H1 (cell line): ENCODE measurements around the gene CD44. TPM values are rescaled to one million over a fixed set of nuclear protein-coding genes. Genes with fewer than 3 reads are reported as not detected.

ENCODE experiments used
- CTCF ChIA-PET: fragments of 300-600 bp; sonication (Branson Sonifier 250); formaldehyde crosslinking; loops from one replicate; lab custom pipeline; 2021; ENCODE audit not compliant: partially characterized antibody; lab: Charles Lee
- POLR2A ChIA-PET: fragments of 300-600 bp; sonication (Branson Sonifier 250); formaldehyde crosslinking; loops from one replicate; lab custom pipeline; 2021; ENCODE audit warnings: inconsistent platforms; ENCODE audit not compliant: partially characterized antibody; lab: Charles Lee
- DNase-seq, 2 experiments: peaks; one replicate each; pipeline versions ENCODE4 v3.0.0 to v3.0.0-alpha.2; 2010 to 2022; ENCODE audit warnings: low spot score in 2 of 2, low read depth in 1 of 2, mixed read lengths in 1 of 2
- FAIRE-seq: peaks from 2 replicates; lab custom pipeline; 2011; peaks lifted over from hg19 to GRCh38; lab: Jason Lieb, UNC
- H2AFZ ChIP-seq: 2 replicates; pipeline ENCODE4 v1.8.1; 2012; ENCODE audit warnings: low read length, inconsistent platforms
- H2AK5ac ChIP-seq: 2 replicates; pipeline ENCODE4 v1.6.1; 2013; ENCODE audit warnings: low read depth, low read length
- H2BK120ac ChIP-seq: replicated peaks from 2 replicates; pipeline ENCODE3; 2013; ENCODE audit warnings: low read depth, low read length, inconsistent platforms
- H2BK12ac ChIP-seq: 2 replicates; pipeline ENCODE4 v1.6.1; 2013; ENCODE audit warnings: low read depth, low read length
- H2BK15ac ChIP-seq: 2 replicates; pipeline ENCODE4 v1.6.1; 2013; ENCODE audit warnings: low read length
- H2BK20ac ChIP-seq: 2 replicates; pipeline ENCODE4 v1.6.1; 2013; ENCODE audit warnings: low read length
- H2BK5ac ChIP-seq: 2 replicates; pipeline ENCODE4 v1.6.1; 2013; ENCODE audit warnings: low read depth, low read length
- H3K14ac ChIP-seq: 2 replicates; pipeline ENCODE4 v1.6.1; 2013; ENCODE audit warnings: inconsistent platforms; ENCODE audit not compliant: insufficient read length
- H3K18ac ChIP-seq: 2 replicates; pipeline ENCODE4 v1.6.1; 2013; ENCODE audit warnings: low read length; ENCODE audit errors: extremely low read depth
- H3K23ac ChIP-seq: 2 replicates; pipeline ENCODE4 v1.6.1; 2013; ENCODE audit warnings: inconsistent platforms; ENCODE audit not compliant: insufficient read length
- H3K23me2 ChIP-seq: 2 replicates; pipeline ENCODE4 v1.6.1; 2013; ENCODE audit warnings: low read depth, low read length
- H3K27ac ChIP-seq: 2 replicates; pipeline ENCODE4 v1.6.1; 2011; ENCODE audit warnings: low read depth, low read length, inconsistent platforms
- H3K27me3 ChIP-seq, 4 experiments: replicated peaks in 1 of 4; 1 replicate in 1 of 4; 2 replicates in 3 of 4; pipeline versions ENCODE4 v1.6.1 to v1.8.1; 2011 to 2013; ENCODE audit warnings: low read length in 3 of 4, mild to moderate bottlenecking in 3 of 4, inconsistent platforms in 2 of 4, mixed read lengths in 2 of 4, moderate library complexity in 1 of 4; ENCODE audit not compliant: control insufficient read depth in 3 of 4, insufficient read depth in 3 of 4; ENCODE audit errors: extremely low read depth in 1 of 4
- H3K36me3 ChIP-seq, 4 experiments: 2 replicates each; pipeline versions ENCODE4 v1.6.1 to v1.8.1; 2011 to 2013; ENCODE audit warnings: mild to moderate bottlenecking in 4 of 4, low read length in 3 of 4, moderate library complexity in 2 of 4, control low read depth in 1 of 4, inconsistent platforms in 1 of 4; ENCODE audit not compliant: insufficient read depth in 4 of 4, control insufficient read depth in 2 of 4
- H3K4ac ChIP-seq: replicated peaks from 2 replicates; pipeline ENCODE3; 2013; ENCODE audit warnings: low read length, low read depth, mixed read lengths, inconsistent platforms; ENCODE audit not compliant: insufficient read length
- H3K4me1 ChIP-seq, 4 experiments: replicated peaks in 1 of 4; 1 replicate in 1 of 4; 2 replicates in 3 of 4; pipeline versions ENCODE4 v1.6.1 to v1.8.1; 2011 to 2013; ENCODE audit warnings: low read length in 3 of 4, inconsistent platforms in 2 of 4, mixed read lengths in 1 of 4; ENCODE audit not compliant: insufficient read depth in 4 of 4, control insufficient read depth in 3 of 4
- H3K4me2 ChIP-seq, 2 experiments: 2 replicates each; pipeline versions ENCODE4 v1.6.1 to v1.8.1; 2011 to 2013; ENCODE audit warnings: low read depth in 2 of 2, low read length in 2 of 2, control low read depth in 1 of 2, inconsistent platforms in 1 of 2, mild to moderate bottlenecking in 1 of 2; ENCODE audit not compliant: insufficient read depth in 1 of 2
- H3K4me3 ChIP-seq, 4 experiments: fragments of 200-600, 300-600 bp in 1 of 4; sonication (generic), shearing (Covaris generic), sonication (Bioruptor Twin) in 1 of 4; 2 replicates each; pipeline versions ENCODE4 v1.5.1 to v1.8.1; 2011 to 2016; ENCODE audit warnings: low read length in 4 of 4, low read depth in 3 of 4, control low read depth in 2 of 4, inconsistent platforms in 2 of 4, mild to moderate bottlenecking in 2 of 4, mixed read lengths in 1 of 4, moderate library complexity in 1 of 4; ENCODE audit not compliant: insufficient read depth in 2 of 4; ENCODE audit errors: extremely low read depth in 1 of 4
- H3K56ac ChIP-seq: replicated peaks from 2 replicates; pipeline ENCODE3; 2013; ENCODE audit warnings: low read depth, mild to moderate bottlenecking, mixed read lengths, low read length, inconsistent platforms; ENCODE audit not compliant: insufficient read length
- H3K79me1 ChIP-seq: 2 replicates; pipeline ENCODE4 v1.6.1; 2013; ENCODE audit warnings: low read depth, low read length, control low read depth
- H3K79me2 ChIP-seq, 2 experiments: 2 replicates each; pipeline versions ENCODE4 v1.6.1 to v1.8.1; 2012 to 2013; ENCODE audit warnings: low read length in 2 of 2, mild to moderate bottlenecking in 2 of 2, inconsistent platforms in 1 of 2; ENCODE audit not compliant: insufficient read depth in 2 of 2, control insufficient read depth in 1 of 2
- H3K9ac ChIP-seq, 4 experiments: replicated peaks in 1 of 4; 1 replicate in 1 of 4; 2 replicates in 3 of 4; pipeline versions ENCODE4 v1.6.1 to v1.8.1; 2011 to 2013; ENCODE audit warnings: low read depth in 3 of 4, low read length in 3 of 4, control low read depth in 2 of 4, mild to moderate bottlenecking in 2 of 4, moderate library complexity in 2 of 4, inconsistent platforms in 1 of 4; ENCODE audit errors: extremely low read depth in 1 of 4
- H3K9me3 ChIP-seq, 2 experiments: 2 replicates each; pipeline versions ENCODE4 v1.6.1 to v1.8.1; 2012 to 2013; ENCODE audit warnings: mild to moderate bottlenecking in 2 of 2, moderate library complexity in 2 of 2, control low read depth in 1 of 2, inconsistent platforms in 1 of 2, low read depth in 1 of 2, low read length in 1 of 2, mixed read lengths in 1 of 2; ENCODE audit not compliant: insufficient read depth in 2 of 2
- H4K20me1 ChIP-seq, 2 experiments: replicated peaks in 1 of 2; 2 replicates each; pipeline versions ENCODE3 to v1.8.1; 2011 to 2013; ENCODE audit warnings: inconsistent platforms in 2 of 2, low read length in 2 of 2, mild to moderate bottlenecking in 1 of 2; ENCODE audit not compliant: insufficient read depth in 2 of 2, control insufficient read depth in 1 of 2
- H4K5ac ChIP-seq: 2 replicates; pipeline ENCODE4 v1.6.1; 2013; ENCODE audit warnings: low read length, low read depth, mixed read lengths, inconsistent platforms; ENCODE audit not compliant: insufficient read length
- H4K8ac ChIP-seq: 2 replicates; pipeline ENCODE4 v1.8.0; 2013; ENCODE audit warnings: mild to moderate bottlenecking, moderate library complexity, low read length, inconsistent platforms; ENCODE audit not compliant: insufficient read depth; ENCODE audit errors: extremely low read depth
- H4K91ac ChIP-seq: replicated peaks from 2 replicates; pipeline ENCODE3; 2013; ENCODE audit warnings: low read length, mixed read lengths, inconsistent platforms; ENCODE audit not compliant: insufficient read length
- CHD2 ChIP-seq: IDR thresholded peaks from 2 replicates; pipeline ENCODE4 v1.6.1; 2012; ENCODE audit warnings: low read length, improper control_type of control experiment
- CTBP2 ChIP-seq: IDR thresholded peaks from 2 replicates; pipeline ENCODE4 v1.7.0; 2011; ENCODE audit warnings: borderline replicate concordance, mild to moderate bottlenecking, moderate library complexity, mixed read lengths, low read length; ENCODE audit not compliant: insufficient read depth, insufficient read length
- EP300 ChIP-seq, 2 experiments: IDR thresholded peaks; 1 replicate in 1 of 2; 2 replicates in 1 of 2; pipeline ENCODE4 v1.6.1; 2011 to 2012; ENCODE audit warnings: low read depth in 2 of 2, low read length in 2 of 2, mild to moderate bottlenecking in 2 of 2, borderline replicate concordance in 1 of 2, inconsistent platforms in 1 of 2, moderate library complexity in 1 of 2
- GABPA ChIP-seq: IDR thresholded peaks from 2 replicates; pipeline ENCODE4 v1.6.1; 2011; ENCODE audit warnings: mild to moderate bottlenecking, low read length, moderate library complexity, borderline replicate concordance; ENCODE audit not compliant: insufficient read depth
- HDAC6 ChIP-seq: IDR thresholded peaks from one replicate; pipeline ENCODE4 v1.7.1; 2012; ENCODE audit warnings: low read depth, mild to moderate bottlenecking, inconsistent platforms, low read length, moderate library complexity
- JUND ChIP-seq: IDR thresholded peaks from 2 replicates; pipeline ENCODE4 v1.6.1; 2011; ENCODE audit warnings: mild to moderate bottlenecking, improper control_type of control experiment, low read length
- NANOG ChIP-seq: IDR thresholded peaks from 2 replicates; pipeline ENCODE4 v1.6.1; 2011; ENCODE audit warnings: low read length, low read depth, mild to moderate bottlenecking, inconsistent platforms; ENCODE audit not compliant: insufficient read depth, poor library complexity, severe bottlenecking
- POLR2A ChIP-seq, 2 experiments: IDR thresholded peaks; 1 replicate in 1 of 2; 2 replicates in 1 of 2; pipeline ENCODE4 v1.6.1; 2011; ENCODE audit warnings: low read depth in 2 of 2, low read length in 2 of 2, mild to moderate bottlenecking in 2 of 2; ENCODE audit errors: control extremely low read depth in 1 of 2
- POU5F1 ChIP-seq: IDR thresholded peaks from 2 replicates; pipeline ENCODE4 v1.6.1; 2011; ENCODE audit warnings: low read depth, mild to moderate bottlenecking, low read length, moderate library complexity
- SIX5 ChIP-seq: IDR thresholded peaks from 2 replicates; pipeline ENCODE4 v1.6.1; 2011; ENCODE audit warnings: mild to moderate bottlenecking, low read depth, low read length
- SP4 ChIP-seq: IDR thresholded peaks from 2 replicates; pipeline ENCODE4 v1.6.1; 2012; ENCODE audit warnings: low read length, inconsistent platforms
- SRF ChIP-seq: IDR thresholded peaks from 2 replicates; pipeline ENCODE4 v1.6.1; 2011; ENCODE audit warnings: mild to moderate bottlenecking, low read depth, low read length, moderate library complexity
- TAF7 ChIP-seq: optimal IDR thresholded peaks from 2 replicates; pipeline ENCODE3; 2011; ENCODE audit warnings: low read depth, mild to moderate bottlenecking, inconsistent platforms, low read length, moderate library complexity, borderline replicate concordance
- TBP ChIP-seq: IDR thresholded peaks from 2 replicates; pipeline ENCODE4 v1.6.1; 2011; ENCODE audit warnings: low read depth, low read length, improper control_type of control experiment
- WGBS, 2 experiments: shearing (Covaris generic) in 1 of 2; methylation state at CpG; one replicate each; pipeline versions ENCODE4 v1.1.6 to v1.1.7; 2013 to 2015; ENCODE audit warnings: low lambda C conversion rate in 2 of 2, mixed read lengths in 2 of 2, inconsistent platforms in 1 of 2, low coverage in 1 of 2, missing lambda C conversion rate in 1 of 2; ENCODE audit not compliant: insufficient replicate concordance in 2 of 2, insufficient coverage in 1 of 2, insufficient read length in 1 of 2; ENCODE audit errors: extremely low coverage in 1 of 2, missing lambda C conversion rate in 1 of 2; 5-methylcytosine and 5-hydroxymethylcytosine counted together
- polyA plus RNA-seq, 7 experiments: library from polyadenylated mRNA; depleted of rRNA in 3 of 7; stranded (reverse) in 5 of 7; unstranded in 2 of 7; fragments of >200 nt in 5 of 7; fragments of 200-250 nt in 2 of 7; gene quantifications; 1 replicate in 5 of 7; 2 replicates in 1 of 7; 4 replicates in 1 of 7; pipeline versions ENCODE4 v1.2.1 to v1.2.3, GENCODE V29; 2011 to 2013; ENCODE audit warnings: missing spikeins in 2 of 7, mixed read lengths in 2 of 7
- total RNA-seq: library from RNA; stranded (reverse); fragmentation: NEBNext Ultra II Directional; extraction: Animal tissue kit (Norgen Biotek cat#: 25700); gene quantifications from 2 replicates; pipeline ENCODE4 v1.2.1, GENCODE V29; 2021
- TF ChIP-seq, protein P1 (sequence below): IDR thresholded peaks from 2 replicates; pipeline ENCODE4 v1.6.1; 2011; ENCODE audit warnings: low read depth, mild to moderate bottlenecking, low read length; ENCODE audit not compliant: insufficient read depth

CD44 gene
- total and polyA plus RNA-seq, 2 of the 8 experiments (the other 6 are each of a cell fraction or from before 2014, with no cell fraction given): 11.8 to 13.7 TPM

DNA sequence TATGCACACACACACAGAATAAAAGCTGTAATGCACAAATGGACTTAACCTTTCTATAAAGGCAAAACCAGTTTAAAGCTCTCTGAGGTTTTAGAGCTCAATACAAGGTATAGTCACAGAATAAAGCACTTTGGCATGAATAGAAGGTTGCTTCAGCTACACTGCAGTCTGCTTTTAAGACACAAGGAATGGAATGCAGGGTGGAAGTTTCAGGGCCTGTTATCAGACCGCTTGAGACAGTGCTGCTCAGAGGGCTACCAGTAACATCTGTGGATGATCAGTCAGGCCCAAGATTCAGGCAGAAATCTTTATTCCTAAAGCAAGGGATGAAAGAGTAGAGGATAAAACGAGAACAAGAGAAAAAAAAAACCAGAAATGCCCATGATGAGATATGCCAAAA, 46.7 kb downstream of the CD44 start:
- FAIRE-seq: no peak
- H2AK5ac ChIP-seq: no peak overlapping the region
- CTCF ChIA-PET: no interaction called here
- no peak for TF ChIP-seq SIX5
- TF ChIP-seq, protein P1, sequence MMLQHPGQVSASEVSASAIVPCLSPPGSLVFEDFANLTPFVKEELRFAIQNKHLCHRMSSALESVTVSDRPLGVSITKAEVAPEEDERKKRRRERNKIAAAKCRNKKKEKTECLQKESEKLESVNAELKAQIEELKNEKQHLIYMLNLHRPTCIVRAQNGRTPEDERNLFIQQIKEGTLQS: no peak
- no peak for TF ChIP-seq HDAC6
- TF ChIP-seq TBP: no peak
- no peak for TF ChIP-seq EP300 (IDR thresholded peaks at IDR 0.05; ENCODE audit: borderline replicate concordance in 1 of 2, low read depth in 2 of 2, low read length in 2 of 2)
- no peak for TF ChIP-seq TAF7
- no peak for TF ChIP-seq POU5F1
- no peak for TF ChIP-seq CTBP2
- no peak for TF ChIP-seq NANOG
- TF ChIP-seq JUND: no peak
- TF ChIP-seq SRF: no peak
- no peak for TF ChIP-seq CHD2
- TF ChIP-seq POLR2A (IDR thresholded peaks at IDR 0.05; ENCODE audit: control extremely low read depth in 1 of 2, low read depth in 2 of 2, low read length in 2 of 2): no peak
- no peak for TF ChIP-seq GABPA
- no peak for TF ChIP-seq SP4

More for the DNA sequence above, 46.7 kb downstream of the CD44 start:
- H3K23me2 ChIP-seq: no peaks in the 10 kb centered on the region; the same call in 1 of the 2 replicates
- H3K36me3 ChIP-seq: no peaks in the 10 kb centered on the region; a peak in 1 of 8 replicates
- 82% methylated on average over 2 of the region's 2 CpGs; no CpG with 5 or more reads in 1 of the 2 experiments for WGBS, 2 experiments
- H2BK15ac ChIP-seq: no peak overlapping the region
- no peak overlapping the region for H2BK5ac ChIP-seq
- H4K5ac ChIP-seq: no peak overlapping the region
- H2BK20ac ChIP-seq: no peak overlapping the region
- H4K91ac ChIP-seq: no peak overlapping the region
- no peak overlapping the region for H3K4ac ChIP-seq
- no peak overlapping the region for H3K18ac ChIP-seq
- no peaks in the 10 kb centered on the region for H3K9me3 ChIP-seq
- H3K23ac ChIP-seq: no peak overlapping the region
- H2BK120ac ChIP-seq: no peak overlapping the region
- H3K14ac ChIP-seq: no peak overlapping the region
- no peak overlapping the region for H2BK12ac ChIP-seq
- no peaks in the 10 kb centered on the region for H3K79me1 ChIP-seq
- H3K4me2 ChIP-seq: no peak overlapping the region
- POLR2A ChIA-PET: no interaction called here
- no peaks in the 10 kb centered on the region for H3K79me2 ChIP-seq
- no peaks in the 10 kb centered on the region for H3K27me3 ChIP-seq
- H3K27ac ChIP-seq: no peak overlapping the region
- DNase-seq: no peak
- H3K9ac ChIP-seq: no peak overlapping the region
- no peak overlapping the region for H3K56ac ChIP-seq
- H3K4me1 ChIP-seq: no peaks in the 10 kb centered on the region; a peak in 1 of 7 replicates
- no peaks in the 10 kb centered on the region for H4K20me1 ChIP-seq
- no peak overlapping the region for H3K4me3 ChIP-seq
- no peak overlapping the region for H2AFZ ChIP-seq
- no peak overlapping the region for H4K8ac ChIP-seq
